ENCODE results near the gene PLPP2.

PLPP2 gene
- 0.75 reads per million for total RNA-seq

DNA sequence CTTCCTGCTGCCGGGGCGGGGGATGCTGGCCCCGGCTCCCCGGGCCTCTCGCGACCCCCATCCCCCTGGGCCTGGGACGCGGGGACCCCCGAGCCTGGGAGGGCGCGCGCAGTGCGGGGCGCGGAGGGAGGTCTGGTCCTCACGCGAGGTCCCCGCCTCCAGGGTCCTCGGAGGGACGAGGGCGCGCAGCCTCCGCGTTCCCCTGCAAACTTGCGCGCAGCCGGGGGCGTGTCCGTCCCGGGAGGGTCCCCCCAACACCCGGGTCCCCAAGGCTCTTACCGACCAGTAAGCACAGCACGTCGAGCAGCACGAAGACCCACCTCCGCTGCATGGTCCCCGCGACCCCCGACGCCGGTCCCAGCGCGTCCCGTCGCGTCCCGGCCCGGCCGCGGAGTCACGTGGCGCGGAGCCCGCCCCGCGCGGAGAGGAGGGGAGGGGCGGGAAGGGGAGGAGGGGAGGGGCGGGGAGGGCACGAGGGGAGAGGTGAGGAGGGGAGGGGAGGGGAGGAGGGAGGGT, at the start of gene PLPP2:
Gene PLPP2, minus strand, starts transcription at position 398 of the 516 bp plus-strand sequence. Its CDS starts 67 bp downstream, at position 331.
- DNase-seq: no peak

DNA sequence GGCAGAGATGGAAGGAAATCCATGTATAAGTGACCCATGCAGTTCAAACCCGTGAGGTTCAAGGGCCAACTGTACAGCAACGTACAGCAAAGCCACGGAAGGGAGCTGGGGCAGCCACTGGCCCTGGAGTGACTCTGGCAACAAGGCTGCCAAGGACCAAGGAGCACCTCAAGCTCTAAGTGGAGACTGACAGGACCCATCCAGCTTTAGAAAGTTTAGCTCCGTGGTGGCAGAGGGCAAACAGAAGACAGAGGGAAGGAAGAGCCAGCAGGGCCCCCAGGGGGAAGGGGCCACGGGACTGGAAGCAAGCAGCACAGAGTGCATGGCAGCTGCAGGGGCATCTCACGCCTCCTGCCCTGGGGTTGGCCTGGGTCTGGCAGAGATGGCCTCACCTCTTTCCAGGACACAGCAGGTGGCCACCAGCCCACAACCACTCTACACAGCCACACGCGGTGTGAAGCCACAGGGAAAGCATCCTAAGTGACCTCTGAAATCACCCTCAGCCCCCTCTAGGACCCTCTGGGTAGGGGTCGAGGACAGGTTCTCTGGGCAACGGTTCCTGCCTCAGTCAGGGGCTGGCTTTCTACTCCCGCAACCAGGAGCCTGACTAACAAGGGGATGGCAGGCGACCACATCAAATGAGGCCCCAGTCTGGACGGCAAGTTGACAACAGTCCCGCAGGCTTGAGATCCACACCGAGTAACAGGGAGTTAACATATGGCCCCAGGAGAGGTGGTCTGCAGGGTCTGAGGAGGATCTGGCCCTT, 49.6 kb upstream of the PLPP2 start:
- DNase-seq: no peak

DNA sequence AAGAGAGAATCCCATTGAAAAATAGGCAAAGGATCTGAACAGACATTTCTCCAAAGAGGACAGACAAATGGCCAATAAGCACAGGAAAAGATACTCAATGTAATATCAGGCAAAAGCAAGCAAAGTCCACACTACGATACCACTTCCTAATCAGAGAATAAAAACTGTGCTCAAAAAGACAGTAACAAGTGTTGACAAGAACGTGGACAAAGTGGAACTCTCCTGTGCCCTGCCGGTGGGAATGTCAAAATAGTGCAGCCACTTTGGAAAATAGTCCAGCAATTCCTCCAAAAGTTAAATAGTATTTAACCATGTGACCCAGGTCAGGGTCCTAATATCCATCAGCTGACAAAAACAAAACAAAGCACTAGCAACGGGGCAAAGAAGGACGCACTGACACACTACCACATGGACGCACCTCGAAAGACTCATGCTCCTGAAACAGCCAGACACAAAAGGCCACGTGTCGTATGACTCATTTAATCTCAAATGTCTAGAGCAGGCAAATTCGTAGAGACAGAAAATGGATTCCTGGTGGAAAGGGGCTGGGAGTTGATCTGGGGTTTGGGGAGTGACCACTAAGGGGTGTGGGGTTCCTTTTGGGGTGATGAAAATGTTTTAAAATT, 48.2 kb upstream of the PLPP2 start:
- no peak for DNase-seq

DNA sequence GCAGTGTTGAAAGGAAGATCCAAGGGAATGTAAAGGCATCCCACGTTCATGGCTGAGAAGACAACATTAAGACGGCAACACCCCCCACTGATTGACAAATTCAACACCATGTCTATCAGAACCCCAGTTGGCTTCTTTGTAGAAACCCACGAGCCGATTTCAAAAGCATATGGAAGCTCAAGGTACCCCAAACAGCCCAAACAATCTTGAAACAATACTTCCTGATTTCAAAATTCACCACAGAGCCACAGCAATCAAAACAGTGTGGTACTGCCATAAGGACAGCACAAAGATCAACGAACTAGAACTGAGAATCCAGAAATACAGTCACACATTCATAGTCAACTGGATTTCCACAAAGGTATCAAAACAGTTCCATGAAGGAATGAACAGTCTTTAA, 47.2 kb upstream of the PLPP2 start:
- DNase-seq: no peak

DNA sequence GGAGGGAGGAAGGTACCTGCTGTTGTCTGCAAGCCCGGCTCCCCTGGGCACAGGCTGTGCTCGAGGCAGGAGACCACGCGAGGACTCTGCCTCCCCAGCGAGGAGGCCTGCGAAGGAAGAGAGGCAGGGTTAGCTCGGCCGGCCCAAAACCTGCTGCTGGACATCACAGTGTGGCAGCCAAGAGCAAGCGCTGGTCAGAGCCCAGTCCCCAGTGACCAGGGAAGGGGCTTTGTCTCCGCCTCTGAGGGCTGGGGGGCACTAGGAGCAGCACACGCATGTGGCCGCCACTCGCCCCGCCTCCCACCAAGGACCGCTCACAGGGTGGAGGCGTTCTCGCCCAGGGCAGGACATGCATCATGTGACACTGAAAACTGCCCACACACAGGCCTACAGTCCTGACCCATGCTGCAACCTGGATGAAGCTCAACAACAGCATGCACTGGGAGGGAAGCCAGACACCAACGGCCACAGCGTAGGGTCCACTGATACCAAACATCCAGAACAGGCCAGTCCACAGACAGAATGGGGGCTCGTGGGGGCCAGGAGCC, 44.9 kb upstream of the PLPP2 start:
- no peak for DNase-seq

DNA sequence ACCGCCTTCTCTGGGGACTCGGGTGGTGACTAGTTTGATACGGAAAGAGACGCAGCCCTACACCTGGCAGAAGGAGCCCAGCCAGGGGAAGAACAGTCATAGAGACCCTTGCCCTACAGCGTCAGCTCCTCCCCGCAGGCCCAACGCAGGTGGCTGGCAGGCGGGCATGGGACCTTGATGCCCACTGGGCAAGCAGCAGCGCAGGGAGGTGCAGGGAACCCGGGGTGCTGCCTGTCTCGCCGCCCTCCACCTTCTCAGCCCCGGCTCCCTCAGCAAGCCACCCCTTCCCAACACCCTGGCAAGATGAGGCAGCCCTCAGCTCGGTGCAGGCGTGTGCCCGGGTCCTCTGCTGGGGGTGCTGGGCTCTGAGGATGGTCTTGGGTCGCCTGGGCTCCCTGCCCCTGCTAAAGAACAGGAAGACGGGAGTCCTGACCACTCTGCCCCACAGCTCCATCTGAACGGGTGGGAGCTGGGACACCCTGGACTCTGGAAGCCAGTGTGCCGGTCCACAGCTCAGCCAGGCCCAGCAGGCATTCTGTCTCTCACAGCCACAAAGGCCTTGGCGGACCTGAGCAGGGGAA, 44.4 kb upstream of the PLPP2 start:
- DNase-seq: no peak

DNA sequence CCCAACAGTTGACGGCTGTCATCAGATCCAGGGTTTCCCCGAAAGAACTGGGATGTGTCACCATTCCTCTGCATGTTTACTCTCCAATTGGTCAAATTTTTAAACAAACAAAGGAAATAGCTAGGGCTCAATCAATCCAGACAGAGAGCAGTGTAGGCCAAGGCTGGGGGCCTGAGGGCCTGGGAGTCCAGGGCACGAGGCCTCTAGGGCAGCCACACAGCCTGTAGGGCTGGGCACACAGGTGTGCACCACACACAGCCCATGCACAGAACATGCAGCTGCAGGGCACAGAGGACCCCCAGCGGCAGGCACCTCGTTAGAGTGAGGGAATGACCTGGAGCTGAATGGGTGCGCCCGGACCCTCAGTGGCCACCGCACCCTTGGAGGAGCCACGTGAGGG, 43.9 kb upstream of the PLPP2 start:
- no peak for DNase-seq

DNA sequence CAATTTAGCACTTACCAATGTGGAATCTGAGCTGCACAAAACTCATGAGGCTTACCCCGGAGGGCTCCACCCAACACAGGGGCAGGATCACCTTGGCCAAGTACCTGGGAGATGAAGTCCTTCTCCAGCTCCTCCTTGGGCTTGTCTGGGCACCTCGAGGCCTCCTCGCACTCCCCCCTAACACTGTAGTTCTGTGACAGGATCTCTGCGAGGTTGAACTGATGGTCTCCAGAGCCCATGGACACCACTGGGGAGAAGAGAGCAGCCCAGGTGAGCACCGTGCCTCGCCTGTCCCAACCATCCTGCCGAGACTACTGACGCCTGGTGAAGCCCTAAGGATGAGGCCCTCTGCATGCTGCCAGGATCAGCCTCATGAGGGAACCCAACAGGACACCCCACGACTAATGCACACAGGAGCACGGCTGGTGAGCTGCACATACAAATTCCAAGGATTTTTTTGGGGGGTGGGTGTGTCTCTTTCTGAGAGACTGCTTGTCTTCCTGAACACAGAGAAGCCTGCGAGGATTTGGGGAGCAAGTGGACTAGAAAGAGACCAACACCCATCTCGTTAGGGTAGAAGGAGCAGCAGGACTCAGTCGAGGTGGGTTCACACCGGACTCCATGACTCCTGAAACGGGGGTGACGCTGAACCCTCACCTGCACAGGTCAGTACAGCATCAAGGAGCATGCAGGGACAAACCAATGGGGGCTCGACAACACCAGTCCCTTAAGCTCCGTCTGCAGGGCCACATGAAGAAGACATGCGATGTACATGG, 43.3 kb upstream of the PLPP2 start:
- DNase-seq: no peak

DNA sequence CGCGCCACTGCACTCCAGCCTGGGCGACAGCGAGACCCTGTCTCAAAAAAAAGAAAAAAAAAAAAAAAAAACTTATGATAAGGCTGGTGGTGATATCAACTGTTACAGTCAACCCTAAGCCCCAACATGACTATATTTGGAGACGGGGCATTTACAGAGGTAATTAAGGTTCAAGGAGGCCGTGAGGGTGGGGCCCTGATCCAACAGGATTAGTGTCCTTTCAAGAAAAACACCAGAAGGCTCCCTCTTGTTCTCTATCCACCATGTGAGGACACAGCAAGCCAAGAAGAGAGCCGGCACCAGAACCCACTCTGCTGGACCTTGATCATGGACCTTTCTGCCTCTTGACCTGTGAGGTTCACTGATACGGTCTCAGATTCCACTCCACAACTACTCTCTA, 39.3 kb upstream of the PLPP2 start:
- DNase-seq: no peak

DNA sequence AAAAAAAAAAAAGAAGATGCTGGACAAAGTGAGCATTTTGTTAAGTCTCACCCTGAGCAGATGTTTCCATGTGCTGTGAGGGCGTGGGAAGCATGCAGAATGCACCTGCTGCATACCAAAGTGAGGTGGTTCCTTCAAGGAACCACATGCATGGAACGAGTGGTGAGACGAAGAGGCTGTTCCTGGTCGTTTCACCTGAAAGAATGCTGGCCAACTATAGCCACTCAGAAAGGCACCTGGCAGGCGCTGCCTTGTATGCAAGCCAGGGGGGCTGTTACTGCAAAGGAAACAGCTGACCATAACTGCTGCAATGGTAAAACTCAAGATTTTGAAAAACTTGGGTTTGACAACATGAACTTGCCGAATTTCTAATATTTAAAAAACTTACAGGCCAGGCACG, 38.7 kb upstream of the PLPP2 start:
- no peak for DNase-seq

DNA sequence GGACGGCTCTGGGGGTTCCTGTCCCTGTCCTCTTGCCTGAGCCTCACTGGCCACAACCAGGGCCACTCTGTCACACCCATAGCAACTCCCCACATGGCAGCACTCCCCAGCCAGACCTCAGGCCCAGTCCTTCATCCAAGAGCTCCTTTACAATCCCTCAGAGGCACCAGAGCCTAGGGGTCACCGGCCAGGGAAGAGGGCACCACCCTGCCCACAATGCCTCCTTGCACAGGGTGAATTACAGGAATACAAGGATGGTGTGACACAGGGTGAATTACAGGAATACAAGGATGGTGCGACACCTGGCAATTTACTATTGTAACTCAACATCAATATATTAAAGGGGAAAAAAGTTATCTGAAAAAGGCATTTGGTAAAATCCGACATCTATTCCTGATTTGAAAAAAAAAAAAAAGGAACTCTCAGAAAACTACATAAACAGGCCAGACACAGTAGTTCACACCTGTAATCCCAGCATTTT, 36.9 kb upstream of the PLPP2 start:
- DNase-seq: no peak

DNA sequence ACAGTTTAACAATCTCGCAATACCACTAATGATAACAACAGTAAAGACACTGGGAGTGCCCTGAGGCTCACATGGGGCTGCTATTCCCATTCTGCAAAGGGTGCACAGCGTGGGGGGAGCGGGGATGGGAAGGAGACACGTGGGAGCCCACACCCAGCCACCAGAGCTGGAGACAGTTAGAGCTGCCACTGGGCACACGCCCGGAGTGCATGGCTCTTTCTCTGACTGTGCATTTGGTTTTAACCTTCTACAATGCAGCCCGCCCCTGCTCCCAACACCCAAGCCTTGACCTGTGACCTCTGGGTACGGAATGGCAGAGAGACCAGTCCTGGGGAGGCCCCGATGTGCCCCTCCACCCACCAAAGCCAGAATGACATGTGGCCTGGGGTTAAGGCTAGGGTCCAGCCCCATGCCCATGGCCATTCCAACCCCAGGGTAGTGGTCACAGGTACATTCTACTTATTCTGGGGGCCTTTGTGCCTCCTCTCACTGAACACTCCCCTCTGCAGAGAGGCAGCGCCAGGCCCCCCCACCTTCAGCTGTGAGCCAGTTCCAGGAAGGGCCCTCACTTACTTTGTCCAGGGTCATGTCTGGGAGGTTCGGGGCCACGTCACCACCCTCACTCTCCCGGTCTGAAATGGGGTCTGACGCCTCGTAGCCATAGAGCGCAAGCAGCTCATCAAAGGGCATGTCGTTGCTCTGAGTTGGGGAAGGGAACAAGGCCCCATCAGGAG, 36.3 kb upstream of the PLPP2 start:
- DNase-seq: no peak

DNA sequence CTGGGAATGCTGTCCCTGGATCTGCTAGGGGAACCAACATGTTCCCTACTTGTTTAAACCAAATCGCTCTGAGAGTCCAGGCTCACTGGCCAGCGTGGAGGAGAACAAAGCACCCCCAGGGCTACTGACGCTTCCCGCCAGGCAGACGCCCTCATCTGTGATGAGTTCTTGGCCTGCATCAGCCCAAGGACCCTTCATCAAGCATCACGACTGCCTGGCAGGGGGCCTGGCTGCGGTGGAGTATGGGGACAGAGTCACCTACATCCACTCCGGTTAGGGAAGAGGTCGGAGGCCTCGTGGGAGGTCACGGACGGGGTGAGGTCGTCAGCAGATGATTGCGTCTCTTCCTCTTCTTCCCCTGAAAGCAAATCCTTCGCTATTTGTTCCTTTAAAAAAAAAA, 35.7 kb upstream of the PLPP2 start:
- no peak for DNase-seq

DNA sequence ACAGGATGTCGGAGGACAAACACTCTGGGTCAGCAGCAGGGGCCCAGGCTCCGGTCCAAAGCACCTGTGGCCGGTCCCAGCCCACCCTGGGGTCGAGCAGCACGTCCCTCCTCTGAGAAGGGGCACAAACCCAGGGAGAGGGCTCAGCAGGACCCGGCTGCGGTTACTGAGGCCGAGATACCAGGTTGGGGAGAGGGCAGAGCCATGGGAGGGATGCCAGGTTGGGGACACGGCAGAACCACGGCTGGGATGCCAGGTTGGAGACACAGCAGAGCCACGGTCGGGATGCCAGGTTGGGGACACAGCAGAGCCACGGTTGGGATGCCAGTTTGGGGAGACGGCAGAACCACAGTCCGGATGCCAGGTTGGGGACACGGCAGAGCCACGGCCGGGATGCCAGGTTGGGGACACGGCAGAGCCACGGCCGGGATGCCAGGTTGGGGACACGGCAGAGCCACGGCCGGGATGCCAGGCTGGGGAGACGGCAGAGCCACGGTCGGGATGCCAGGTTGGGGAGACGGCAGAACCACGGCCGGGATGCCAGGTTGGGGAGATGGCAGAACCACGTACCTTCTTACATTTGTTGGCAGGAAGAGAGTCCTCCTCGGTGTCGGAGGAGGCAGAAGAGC, 34.8 kb upstream of the PLPP2 start:
- DNase-seq: no peak

DNA sequence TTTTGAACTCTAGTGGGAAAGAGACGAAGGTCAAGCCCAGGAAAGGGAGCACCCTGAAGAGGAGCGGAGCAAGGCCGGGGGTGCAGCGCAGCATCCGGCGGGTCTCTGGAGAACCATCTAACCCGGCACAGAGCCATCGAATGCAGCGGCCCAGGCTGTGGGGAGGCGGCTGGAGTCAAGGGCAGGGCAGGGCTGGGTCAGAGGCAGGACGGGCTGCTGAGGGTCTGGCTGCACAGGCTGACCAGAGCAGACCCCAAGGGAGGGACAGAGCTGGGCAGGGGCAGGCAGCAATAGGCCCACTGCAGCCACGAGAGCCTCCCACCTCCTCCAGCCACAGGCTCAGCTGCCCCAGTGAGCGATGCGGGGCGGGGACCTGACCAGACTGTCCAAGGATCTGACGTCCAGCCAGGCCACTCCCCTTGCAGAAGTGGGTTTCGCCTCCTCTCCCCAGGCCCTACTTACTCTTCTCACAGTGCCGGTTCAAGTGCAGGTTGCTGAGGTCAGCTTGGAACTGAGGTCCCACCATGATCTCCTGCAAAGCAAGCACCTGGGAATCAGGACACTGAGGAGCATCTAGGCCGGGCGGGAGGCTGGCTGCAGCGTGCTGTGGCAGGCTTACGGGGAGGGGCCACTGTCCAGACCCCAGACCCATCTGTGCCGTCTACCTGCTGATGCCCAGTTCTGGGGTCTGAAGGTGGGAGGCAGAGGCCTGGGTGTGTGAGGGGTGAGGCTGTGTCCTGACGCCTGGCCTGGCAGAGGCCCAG, 34.2 kb upstream of the PLPP2 start:
- DNase-seq: no peak

DNA sequence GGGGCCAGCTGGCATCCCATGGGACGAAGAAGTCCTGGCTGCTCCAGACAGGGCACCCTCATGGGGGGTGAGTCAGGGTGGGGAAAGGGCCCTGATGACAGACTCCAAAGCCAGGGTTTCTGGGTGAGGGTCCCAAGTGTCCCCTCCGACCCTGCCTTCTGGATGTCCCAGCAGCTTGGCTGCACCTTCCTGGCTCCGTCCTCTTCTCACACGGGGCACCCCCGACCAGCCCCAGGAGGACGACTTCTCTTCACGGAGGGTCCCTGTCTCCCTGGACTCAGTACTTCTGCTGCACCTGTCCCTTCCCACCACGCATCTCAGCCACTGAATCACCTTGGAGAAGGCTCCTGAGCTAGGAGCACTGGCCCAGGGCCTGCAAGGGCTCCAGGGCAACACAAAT, 33.5 kb upstream of the PLPP2 start:
- no peak for DNase-seq

DNA sequence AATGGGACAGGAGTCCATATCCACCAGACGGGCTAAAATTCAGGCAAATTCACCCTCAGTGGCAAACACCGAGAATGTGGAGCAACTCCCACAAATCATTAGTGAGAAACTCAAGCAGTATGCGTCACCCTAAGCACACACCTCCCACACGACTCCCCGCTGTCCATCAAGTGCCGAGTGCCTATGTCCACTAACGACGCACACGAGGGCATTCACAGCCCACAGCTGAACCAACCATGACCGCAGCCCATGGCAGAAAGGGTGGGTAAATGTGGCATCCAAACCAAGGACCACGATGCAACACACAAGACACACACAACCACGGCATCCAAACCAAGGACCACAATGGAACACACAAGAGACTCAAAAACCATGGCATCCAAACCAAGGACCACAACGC, 31.4 kb upstream of the PLPP2 start:
- no peak for DNase-seq

DNA sequence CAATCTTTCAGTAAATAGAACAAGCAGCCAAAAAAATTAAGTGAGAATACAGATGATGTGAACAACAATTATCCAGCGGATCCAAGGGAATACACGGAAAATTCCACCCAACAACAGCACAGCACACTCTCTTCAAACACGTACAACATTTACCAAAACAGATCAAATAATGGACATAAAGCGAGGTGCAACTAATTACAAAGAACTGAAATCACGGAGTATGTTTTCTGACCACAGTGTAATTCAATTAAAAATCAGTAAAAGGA, 27.2 kb upstream of the PLPP2 start:
- DNase-seq: no peak

DNA sequence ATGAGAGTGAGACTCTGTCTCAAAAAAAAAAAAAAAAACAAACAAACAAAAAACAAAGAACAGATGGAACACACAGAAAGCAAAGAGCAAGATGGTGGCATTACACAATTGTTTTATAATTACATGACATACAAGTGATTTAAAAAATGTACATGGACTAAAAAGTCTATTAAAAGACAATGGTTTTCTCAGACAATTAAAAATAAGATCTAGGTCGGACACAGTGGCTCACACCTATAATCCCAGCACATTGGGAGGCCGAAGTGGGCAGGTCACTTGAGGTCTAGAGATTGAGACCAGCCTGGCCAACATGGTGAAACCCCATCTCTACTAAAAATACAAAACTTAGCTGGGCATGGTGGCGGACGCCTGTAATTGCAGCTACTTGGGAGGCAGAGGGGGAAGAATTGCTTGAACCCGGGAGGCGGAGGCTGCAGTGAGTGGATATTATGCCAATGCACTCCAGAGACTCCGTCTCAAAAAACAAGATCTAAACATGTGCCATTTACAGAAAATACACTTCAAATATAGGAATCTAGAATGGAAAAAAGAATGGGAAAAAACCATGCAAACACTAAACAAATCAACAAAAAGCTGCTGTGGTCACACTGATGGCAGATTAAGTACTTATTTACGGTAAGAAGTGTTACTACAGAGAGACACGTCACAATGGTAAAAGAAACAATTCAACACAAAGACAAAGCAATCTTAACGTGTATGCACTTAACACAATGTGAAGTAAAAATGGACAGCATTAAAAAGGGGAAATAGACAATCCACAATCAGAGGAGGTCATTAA, 26.7 kb upstream of the PLPP2 start:
- no peak for DNase-seq

DNA sequence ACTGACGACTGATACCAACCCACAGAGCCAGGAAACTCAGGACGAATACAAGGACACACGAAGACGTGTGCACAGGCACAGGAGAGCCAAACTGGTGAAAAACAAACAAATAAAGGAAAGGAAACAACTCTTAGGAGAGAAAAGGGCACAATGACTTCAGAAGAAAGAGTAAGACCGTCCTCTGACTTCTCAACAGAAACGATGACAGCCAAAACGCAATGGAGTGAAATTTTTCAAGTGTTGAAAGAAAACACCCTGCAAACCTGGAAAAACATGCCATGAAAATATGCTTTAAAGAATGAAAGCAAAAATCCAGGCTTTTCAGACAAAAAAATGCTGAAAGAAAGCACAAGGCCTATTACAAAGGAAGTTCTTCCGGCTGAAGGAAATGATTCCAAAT, 24.6 kb upstream of the PLPP2 start:
- no peak for DNase-seq
